Activated CD4-positive, alpha-beta T cell treated with anti-CD3 and anti-CD28 coated beads, Interleukin-2, amount 50 U/mL, for 48 hours (primary cell): ENCODE measurements around the gene COQ9.
"Not testable (repeated sequence)": the region's sequence is repeated elsewhere in the genome, so short reads cannot be mapped to it uniquely, and the experiment has no call there.

Experiments
- DNase-seq, 2 experiments: peaks; one replicate each; pipeline ENCODE4 v3.0.0-alpha.2; 2020

Gene COQ9, protein sequence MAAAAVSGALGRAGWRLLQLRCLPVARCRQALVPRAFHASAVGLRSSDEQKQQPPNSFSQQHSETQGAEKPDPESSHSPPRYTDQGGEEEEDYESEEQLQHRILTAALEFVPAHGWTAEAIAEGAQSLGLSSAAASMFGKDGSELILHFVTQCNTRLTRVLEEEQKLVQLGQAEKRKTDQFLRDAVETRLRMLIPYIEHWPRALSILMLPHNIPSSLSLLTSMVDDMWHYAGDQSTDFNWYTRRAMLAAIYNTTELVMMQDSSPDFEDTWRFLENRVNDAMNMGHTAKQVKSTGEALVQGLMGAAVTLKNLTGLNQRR

DNA sequence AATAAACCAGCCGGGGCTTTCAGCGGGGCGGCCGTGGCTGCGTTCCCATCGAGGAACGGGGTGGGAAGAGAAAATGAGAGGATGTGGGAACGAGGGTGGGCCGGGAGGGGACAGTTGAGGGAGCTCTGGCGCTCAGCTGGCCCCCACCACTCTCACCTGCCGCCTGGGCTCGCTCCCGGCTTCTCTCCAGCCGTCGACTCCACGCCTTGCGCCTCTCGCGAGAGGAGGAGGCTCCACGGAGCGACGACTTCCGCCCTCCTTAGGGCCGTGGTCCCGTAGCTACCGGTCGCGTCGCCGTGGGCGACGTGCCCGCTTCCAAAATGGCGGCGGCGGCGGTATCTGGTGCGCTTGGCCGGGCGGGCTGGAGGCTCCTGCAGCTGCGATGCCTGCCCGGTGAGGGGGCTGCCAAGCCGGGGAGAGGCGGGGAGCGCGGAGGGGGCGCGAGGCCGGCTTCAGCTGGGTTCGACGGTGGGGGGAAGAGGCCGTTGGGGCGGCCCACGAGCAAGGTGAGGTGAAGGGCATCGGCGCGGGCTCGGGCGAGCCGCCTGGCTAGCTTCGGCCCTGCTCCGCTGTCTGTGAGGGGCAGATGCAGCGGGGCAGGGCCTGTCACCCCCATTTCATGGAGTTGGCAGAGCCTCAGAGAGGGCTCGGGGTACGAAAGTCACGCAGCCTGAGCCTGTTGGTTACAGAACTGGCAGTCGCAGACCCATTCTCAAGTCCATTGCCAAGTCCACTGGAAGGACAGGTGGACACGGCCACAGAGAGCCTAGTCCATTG lies at the start of gene COQ9, which contains the start of gene CIAPIN1:
Gene COQ9 (plus strand): TSS at position 294 of the 777 bp plus-strand sequence. CDS start 27 bp downstream, at position 321.
Gene CIAPIN1 (minus strand): TSS at position 200 of the 777 bp plus-strand sequence. CDS start 6,457 bp downstream, outside the sequence.
- peak; percentile 90 to 93 for DNase-seq

DNA sequence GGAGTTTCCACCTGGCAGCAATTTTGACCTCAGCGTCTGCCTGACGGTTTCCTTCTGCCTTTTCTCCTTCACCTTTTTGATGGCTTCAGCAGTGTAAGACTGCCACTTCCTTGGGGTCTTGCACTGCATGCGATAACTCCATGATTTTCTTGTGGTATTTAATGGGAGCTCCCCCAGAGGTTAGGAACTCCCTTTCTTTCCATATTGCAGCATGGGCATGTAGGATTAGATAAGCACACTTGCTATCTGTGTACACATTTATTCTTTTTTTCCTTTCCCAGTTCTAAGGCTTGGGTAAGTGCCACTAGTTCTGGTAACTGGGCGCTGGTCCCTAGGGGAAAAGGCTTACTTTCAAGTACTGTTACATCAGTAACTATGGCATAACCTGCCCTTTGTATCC lies 49.8 kb upstream of the COQ9 start:
- not testable (repeated sequence) for DNase-seq

DNA sequence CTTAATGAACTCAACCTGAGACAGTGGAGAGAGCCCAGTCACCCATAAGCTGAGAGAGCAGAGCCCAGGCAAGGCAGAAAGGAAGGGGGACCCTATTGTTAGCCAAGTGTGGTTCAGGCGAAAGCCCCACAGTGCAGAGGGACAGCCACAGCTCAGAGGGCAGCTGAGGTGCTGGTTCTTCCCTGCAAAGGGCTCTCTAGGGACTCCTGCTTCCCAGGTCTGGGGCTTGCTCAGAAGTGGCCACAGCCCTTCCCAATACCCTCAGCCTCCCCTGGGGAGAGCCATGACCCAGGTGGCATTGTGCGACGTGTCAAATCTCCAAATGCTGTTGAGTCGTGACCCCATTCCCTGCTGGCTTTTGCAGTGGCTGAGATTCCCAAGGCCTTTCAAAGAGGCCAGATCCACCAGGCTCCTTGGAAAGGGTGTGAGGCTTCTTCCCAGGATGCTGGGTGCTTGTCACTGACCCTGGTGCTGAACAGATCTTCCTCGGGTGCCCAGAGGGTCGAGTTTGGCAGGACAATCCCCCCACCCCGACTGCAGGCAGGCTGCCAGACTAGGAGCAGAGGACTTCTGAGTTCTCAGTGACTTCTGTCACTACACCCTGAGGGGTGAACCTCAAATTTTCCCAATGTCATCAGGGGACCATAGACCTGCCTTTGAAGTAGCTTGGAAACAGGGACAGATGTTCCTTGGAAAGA lies 45.2 kb upstream of the COQ9 start:
- DNase-seq, result no peak

DNA sequence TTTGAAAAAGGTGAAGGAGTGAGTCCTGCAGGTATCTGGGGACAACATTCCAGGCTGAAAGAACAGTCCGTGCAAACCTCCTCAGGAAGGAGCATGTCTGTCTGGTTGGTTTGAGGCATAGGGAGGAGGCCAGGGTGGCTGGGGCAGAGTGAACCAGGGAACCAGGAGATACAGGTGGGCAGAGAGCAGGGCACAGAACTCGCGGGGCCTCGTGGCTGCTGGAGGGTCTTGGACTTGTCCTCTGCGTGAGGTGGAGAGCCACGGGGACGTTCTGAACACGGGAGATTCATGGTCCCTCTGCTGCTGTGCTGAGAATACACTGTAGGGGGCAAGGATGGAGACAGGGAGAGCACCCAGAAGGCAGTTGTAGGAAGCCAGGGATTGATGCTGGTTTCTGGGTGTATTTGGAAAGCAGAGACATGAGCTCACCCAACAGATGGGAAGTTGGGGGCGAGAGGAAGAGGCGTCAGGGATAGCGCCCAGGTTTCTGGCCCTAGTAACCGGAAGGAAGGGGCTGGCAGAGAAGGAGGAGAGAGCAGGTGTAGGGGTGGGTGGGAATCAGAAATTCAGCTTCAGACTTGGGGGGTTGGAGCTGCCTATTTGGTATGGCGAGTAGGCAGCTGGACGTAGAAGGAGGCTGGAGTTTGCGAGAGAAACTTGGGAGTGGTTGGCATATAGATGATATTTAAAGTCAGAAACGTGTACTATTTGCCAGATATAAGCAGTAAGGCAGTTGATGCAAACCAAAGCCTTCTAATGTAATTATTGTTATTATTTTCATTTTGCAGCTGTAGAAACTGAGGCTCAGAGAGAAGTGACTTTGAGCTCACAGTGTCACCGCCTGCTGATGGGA lies 43.1 kb upstream of the COQ9 start, which contains the start of gene CCL17:
Gene CCL17 (plus strand): TSS at position 803 of the 853 bp plus-strand sequence. CDS start 9,166 bp downstream, outside the sequence.
- DNase-seq, result no peak

DNA sequence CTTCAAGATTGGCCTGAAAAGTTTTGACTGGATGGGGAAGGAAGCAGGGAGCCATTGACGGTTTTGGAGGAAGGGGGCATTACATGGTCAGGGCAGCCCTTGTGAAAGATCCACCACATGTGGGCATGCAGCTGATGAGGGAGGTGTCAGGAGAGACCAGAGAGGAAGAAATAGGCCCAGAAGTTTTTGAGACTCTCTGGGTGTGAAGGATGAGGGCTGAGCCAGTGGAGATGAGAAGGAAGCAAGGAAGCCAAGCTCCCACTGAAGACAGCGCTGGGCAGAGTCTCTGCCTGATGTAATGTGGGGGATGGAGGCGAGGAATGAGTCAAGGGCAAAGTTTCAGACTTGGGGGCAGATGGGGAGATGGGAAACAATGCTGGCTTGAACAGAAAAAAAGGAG lies 42.2 kb upstream of the COQ9 start:
- no peak for DNase-seq

DNA sequence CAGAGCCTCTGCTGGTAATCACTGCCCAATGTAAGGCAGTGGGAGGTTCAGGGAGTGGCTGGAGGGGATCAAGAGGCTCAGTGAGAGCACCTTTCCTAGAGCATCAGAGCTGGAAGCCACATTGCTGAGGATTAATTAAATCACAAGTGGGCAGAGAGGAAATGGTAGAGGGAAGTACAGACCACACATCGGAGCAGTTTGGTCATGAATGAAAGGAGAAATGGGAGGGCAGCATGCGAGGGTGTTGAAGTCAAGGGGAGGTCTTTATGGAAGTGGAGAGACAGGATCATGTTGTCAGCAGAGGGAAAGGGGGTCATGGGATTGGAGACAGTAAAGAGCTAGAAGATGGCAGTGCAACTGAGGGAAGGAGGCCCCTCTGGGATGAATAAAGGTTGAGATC lies 40.4 kb upstream of the COQ9 start:
- no peak for DNase-seq

DNA sequence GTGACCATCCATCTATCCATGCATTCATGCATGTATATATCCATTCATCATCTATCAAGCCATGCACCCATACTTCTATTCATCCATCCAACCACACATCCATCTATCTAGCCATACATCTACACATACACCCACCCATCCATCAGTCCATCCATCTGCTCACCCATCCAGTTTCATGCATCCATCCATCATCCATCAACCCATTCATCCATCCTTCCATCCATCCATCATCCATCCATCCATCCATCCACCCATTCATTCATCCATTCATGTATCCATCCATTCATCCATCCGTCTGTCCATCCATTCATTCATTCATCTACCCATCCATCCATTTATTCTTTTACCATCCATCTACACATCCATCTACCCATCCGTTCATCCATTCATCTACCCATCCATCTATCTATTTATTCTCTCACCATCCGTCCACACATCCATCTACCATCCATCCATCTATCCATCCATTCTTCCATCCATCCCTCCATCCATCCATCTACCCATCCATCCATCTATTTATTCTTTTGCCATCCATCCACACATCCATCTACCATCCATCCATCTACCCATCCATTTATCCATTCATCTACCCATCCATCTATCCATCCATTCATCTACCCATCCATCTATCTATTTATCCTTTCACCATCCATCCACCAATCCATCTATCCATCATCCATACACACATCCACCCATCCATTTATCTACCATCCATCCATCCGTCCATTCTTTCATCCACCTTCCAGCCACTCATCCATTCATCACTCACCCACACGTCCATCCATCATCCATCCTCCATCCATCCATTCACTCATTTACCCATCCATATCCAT lies 39.5 kb upstream of the COQ9 start:
- DNase-seq, result no peak

DNA sequence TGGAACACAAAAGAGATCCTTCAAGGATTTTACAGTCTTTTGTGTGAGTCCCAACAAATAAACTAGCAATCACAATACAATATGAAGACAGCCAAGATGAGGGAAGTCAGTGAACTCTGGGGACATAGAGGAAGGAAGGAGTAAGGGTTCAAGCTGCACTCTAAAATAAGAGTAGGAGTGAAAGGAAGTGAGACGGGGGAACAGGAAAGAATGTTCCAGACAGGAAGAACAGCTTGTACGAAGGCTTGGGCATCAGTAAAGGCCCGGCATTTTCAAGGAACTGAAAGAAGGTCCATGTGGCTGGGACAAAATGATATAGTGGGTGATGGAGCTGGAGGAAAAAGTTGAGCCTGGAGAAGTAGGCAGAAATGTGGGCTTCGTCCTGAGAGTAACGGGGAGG lies 38.2 kb upstream of the COQ9 start:
- DNase-seq, result no peak

DNA sequence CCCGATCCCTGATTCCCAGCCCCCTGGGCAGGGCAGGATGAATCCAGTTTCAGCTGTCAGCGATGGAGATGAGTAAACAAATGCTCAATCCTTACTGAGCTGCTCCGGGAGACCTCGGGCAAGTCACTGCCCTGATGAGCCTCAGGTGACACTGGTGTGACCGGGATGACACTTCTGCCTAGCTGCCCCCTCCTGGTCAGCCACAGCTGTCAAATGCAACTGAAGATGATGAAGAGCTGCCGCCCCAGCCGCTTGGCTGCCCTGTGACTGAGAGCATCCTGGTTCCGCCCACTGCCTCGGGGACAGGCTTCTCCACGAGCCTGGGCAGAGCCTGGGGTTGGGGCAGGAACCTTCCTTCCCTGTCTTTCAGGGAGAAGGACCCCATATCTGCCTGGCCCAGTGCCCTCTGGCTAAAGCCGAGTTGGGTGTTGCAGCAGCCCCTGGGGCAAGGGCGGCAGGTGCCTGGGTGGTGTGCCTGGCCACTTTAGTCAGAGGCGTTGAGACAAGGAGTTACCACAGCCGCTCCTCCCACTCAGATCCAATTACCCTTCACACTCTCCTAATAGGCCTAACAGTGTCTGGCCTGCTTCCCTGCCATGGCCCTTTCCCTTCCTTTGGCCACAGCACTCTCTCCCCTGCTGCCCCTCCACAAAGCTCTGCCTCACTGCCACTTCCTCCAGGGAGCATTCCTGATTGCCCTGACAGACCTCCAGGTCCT lies 37.2 kb upstream of the COQ9 start:
- no peak for DNase-seq

DNA sequence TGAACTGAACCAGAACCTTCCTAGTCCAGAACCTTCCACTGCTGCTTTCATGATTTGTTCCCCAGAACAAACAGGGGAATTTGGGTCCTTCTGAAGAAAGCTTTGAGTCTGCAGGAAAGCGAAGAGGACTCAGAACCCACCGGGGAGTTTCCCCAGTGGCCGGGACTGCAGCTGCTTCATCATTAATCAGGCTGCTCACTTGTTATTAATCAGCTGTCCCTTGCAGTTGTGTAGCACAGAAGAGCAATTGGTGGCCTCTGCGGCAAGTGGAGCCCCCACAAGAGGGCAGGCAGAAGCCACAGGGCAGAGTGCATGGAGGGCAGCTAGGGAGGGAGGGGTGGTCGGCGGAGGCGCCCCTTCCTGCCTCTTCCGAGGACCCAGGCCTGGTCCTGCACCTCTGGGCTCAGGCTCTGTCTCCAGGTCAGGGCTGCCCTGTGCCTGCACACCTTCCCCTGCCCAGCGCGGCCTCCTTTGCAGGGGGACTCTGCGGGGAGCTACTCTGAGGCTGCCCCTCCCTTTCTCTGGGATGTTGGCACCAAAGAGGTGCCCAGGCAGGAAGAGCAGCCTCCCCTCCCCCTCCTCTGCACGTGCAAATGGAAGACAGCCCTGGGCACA lies 35.8 kb upstream of the COQ9 start:
- DNase-seq, result no peak

DNA sequence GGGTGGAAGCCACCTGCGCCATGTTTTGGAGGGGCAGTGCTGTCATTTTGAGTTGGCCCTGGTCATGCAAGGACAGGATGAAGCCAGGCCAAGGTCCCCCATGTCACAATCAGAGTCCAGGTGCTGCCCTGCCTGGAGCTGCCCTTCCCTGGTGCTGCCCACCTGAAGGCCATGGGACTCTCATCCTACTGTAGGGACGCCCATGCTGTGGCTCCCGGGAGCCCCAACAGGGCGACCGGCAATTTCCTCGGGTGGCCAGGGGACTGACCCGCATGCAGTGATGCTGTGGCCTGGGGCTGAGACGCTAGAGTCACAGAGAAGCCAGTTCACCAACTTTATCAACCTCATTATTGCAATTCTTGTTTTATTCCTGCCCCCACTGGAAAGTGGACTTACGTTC lies 34.7 kb upstream of the COQ9 start:
- no peak for DNase-seq

DNA sequence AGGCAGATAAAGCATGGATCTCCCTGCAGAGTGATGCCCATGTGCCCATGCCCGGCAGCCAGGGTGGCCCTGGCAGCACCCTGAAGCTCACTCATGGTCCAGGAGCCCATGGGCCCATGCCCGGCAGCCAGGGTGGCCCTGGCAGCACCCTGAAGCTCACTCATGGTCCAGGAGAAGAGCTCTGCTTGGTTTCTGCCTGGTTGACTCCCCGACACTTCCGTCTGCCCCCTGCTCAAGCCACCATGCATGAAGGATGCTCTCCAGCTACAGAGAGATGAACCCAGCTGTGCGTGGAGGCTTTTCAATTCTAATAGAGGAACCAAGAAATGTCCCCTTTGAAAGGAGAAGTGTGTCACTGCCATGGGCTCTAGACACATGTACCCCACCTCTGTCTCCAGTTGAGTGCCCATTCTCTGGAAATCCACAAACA lies 34.0 kb upstream of the COQ9 start:
- no peak for DNase-seq

DNA sequence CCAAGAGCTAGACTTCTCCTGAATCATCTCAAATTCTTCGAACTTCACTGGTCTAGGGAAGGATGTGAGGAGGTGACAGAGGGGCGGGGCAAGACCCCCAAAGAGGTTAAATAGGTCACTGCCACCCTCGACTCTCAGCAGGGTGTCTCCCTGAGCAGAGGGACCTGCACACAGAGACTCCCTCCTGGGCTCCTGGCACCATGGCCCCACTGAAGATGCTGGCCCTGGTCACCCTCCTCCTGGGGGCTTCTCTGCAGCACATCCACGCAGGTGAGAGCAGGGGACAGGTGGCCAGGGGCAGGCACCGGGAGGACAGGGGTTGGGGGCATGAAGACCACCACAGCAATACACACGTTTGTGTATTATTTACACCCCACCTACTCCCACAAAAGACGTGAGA lies 33.5 kb upstream of the COQ9 start:
- no peak for DNase-seq

DNA sequence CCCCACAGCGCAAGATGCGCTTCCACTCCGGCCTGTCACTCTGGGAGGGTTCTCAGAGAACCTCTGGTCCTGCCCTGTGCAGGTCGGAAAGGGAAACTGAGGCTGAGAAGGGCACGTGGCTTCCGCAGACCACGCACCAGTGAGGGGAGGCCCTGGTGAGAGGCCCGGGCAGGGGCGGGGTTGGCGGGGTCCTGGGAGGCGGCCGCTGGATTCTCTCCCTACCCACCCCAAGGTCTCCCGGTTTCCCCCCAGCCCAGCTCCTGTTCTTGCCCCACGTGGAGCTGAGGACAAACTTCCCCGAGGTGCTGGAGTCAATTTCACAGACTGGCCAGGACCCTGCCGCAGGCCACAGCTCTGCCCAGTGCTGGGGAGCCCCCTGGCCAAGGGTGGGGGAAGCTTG lies 31.2 kb upstream of the COQ9 start:
- DNase-seq, result no peak

DNA sequence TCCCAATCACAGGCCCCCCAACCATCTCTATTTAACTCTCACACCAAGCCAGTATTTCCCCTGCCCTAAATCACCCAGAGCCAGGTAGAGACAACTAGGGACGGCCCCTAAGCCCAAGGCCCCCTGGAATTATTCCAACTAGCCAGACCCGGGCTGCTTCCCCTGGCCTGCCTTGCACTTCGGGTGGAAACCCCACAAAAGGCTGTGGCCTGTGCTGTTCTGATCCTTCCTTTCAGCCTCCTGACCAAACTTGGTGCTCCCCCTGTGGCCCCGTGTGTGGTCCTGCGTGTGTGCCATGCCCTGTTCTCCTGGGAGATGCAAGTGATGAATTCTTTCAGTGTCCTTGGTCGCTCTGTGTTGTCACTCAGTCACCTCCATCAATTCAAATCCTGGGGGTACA lies 27.8 kb upstream of the COQ9 start:
- DNase-seq, result no peak

DNA sequence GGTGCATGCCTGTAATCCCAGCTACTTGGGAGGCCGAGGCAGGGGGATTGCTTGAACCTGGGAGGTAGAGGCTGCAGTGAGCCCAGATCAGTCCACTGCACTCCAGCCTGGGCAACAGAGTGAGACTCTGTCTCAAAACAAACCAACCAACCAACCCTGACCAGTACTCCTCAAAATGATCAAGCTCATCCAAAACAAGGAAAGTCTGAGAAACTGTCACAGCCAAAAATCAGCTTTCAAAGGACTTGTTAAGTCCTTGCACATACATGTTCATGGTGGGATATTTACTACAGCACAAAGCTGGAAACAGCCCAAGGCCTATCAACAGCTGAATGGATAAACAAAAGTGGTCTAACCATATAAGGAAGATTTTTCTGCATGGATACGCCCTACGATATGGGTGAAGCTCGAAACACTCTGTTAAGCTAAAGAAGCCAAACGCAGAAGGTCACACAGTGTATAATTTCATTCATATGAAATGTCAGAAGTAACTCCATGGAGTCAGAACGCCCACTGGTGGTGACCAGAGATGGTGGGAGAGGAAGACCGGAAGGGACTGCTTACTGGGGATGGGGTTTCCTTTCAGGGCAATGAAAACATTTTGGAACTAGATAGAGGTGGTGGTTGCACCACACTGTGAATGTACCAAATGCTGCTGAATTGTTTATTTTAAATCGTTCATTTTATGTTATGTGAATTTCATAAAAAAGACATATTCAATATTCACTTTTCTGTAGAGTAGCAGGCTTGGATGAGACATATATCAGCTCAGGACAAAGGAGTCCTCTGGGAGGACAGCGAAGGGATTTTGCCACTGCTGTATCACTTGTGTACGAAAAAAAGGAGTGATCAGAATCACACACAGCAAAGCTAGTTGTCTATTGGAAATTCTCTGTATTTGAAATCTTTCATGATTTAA lies 25.0 kb upstream of the COQ9 start:
- DNase-seq, result no peak

DNA sequence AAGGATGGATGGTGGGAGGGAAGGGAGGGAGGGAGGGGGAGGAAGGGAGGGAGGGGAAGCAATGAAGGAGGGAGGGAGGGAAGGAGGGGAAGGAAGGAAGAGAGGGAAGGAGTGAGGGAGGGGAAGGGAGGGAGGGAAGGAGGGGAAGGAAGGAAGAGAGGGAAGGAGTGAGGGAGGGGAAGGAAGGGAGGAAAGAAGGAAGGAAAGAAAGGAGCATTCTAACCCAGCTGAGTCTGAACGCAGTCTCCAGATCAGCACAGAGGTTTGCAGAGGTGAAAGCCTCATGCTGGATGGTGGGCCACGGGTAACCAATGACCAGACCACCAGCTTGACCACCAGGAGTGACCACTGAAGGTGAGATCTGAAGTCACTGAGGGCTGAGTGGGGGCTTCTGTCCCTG lies 24.1 kb upstream of the COQ9 start:
- no peak for DNase-seq

DNA sequence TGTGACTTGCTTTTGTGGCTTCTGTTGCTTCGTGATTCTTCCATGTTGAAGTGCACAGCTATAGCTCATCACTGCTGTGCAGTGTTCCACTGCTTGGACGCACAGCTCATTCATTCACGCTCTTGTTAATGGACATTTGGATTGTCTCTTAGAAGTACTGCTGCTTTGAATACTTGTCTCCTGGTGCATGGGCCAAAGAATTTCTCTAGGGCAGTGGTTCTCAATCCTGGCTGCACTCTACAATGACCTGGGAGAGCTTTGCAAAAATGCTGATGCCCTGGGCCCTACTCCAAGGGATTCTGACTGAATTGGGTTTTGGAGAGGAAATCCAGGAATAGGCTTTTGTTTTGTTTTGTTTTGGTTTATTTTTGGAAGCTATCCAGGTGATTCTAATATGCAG lies 22.7 kb upstream of the COQ9 start:
- DNase-seq, result no peak

DNA sequence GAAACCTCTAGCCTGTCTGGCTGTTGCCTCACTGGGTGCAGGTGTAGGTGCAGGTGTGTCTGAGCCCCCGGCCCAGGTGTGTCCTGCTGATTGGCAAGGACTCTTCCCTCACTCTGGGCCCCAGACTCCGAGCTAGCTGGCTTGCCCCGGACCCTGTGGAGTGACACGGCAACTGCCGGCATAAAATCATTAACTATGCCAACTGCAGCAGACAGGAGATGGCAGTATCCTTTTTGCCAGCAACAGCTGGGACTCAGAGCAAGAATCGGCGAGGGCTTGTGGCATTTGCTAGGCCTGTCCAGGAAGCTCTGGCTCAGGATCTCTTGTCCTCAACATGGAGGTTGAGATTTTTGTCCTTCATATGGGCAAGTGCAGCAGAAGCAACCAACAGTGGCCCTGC lies 20.9 kb upstream of the COQ9 start:
- DNase-seq, result no peak
